Natural killer cell (primary cell): Measurements from ENCODE around the gene SLC29A1. TPM values are rescaled to one million over a fixed set of nuclear protein-coding genes. Genes with fewer than 3 reads are reported as not detected.

ENCODE experiments used
- ATAC-seq, 3 donors: fragments of 150-1000 bp in 2 of 3; fragments of 200-7000 bp in 1 of 3; cut with Tn5 transposase; 1 replicate in 1 of 3; 2 replicates in 2 of 3; pipeline ENCODE4 v1.10.0; 2021; ENCODE audit warnings: mild to moderate bottlenecking in 2 of 3, moderate library complexity in 2 of 3
- DNase-seq, 2 donors: peaks; one replicate each; pipeline versions ENCODE4 v3.0.0 to v3.0.0-alpha.2; 2013 to 2021; ENCODE audit warnings: mixed read lengths in 1 of 2
- H3K27ac ChIP-seq: one replicate; pipeline ENCODE4 v1.5.1; 2013; ENCODE audit warnings: mild to moderate bottlenecking, low read length
- H3K27me3 ChIP-seq: one replicate; pipeline ENCODE4 v1.6.1; 2013; ENCODE audit warnings: low read length; ENCODE audit not compliant: control insufficient read depth, insufficient read depth
- H3K36me3 ChIP-seq: one replicate; pipeline ENCODE4 v1.6.1; 2013; ENCODE audit warnings: low read length; ENCODE audit not compliant: control insufficient read depth, insufficient read depth
- H3K4me1 ChIP-seq: one replicate; pipeline ENCODE4 v1.6.1; 2013; ENCODE audit warnings: low read length; ENCODE audit not compliant: control insufficient read depth, insufficient read depth
- H3K4me3 ChIP-seq: one replicate; pipeline ENCODE4 v1.5.1; 2013; ENCODE audit warnings: low read length
- H3K9me3 ChIP-seq: one replicate; pipeline ENCODE4 v1.6.1; 2013; ENCODE audit warnings: low read length; ENCODE audit not compliant: control insufficient read depth, insufficient read depth
- H3K27ac Mint-ChIP-seq, 2 donors: one replicate each; pipeline ENCODE4 v1.8.0; 2022; ENCODE audit warnings: mild to moderate bottlenecking in 2 of 2, mixed read lengths in 2 of 2, moderate library complexity in 1 of 2
- H3K27me3 Mint-ChIP-seq, 2 donors: one replicate each; pipeline ENCODE4 v1.8.0; 2022; ENCODE audit warnings: low read depth in 2 of 2, mixed read lengths in 2 of 2
- H3K36me3 Mint-ChIP-seq: one replicate; pipeline ENCODE4 v1.8.0; 2022; ENCODE audit warnings: mixed read lengths
- H3K4me1 Mint-ChIP-seq, 2 donors: one replicate each; pipeline ENCODE4 v1.8.0; 2022; ENCODE audit warnings: mixed read lengths in 2 of 2
- H3K4me3 Mint-ChIP-seq: one replicate; pipeline ENCODE4 v1.8.0; 2022; ENCODE audit warnings: mild to moderate bottlenecking, moderate library complexity, mixed read lengths
- H3K9me3 Mint-ChIP-seq, 2 donors: one replicate each; pipeline ENCODE4 v1.8.0; 2022; ENCODE audit warnings: mixed read lengths in 2 of 2
- WGBS: methylation state at CpG from one replicate; pipeline ENCODE4 v1.1.7; 2013; ENCODE audit warnings: missing lambda C conversion rate; ENCODE audit not compliant: insufficient coverage; 5-methylcytosine and 5-hydroxymethylcytosine counted together
- intact Hi-C: fragments of 100-400 bp; cut with micrococcal nuclease; formaldehyde crosslinking; loops from one replicate; pipeline ENCODE4 v1.14.2; 2022
- total RNA-seq, 4 donors: library from RNA; stranded (reverse); fragments of 120-200 nt in 1 of 4; gene quantifications; one replicate each; pipeline versions ENCODE4 v1.2.3 to v1.2.4, GENCODE V29; 2013 to 2022
- TF ChIP-seq, protein P1 (sequence below): fragments of 200-600 bp; IDR thresholded peaks from one replicate; pipeline ENCODE4 v1.8.0; 2022; ENCODE audit warnings: antibody characterized with exemption

The SLC29A1 gene
- total RNA-seq, 3 donors from 2014 or later (not counting 1 experiment from before 2014, with no cell fraction given), result 2.2 to 5.5 (median 5.2) TPM

DNA sequence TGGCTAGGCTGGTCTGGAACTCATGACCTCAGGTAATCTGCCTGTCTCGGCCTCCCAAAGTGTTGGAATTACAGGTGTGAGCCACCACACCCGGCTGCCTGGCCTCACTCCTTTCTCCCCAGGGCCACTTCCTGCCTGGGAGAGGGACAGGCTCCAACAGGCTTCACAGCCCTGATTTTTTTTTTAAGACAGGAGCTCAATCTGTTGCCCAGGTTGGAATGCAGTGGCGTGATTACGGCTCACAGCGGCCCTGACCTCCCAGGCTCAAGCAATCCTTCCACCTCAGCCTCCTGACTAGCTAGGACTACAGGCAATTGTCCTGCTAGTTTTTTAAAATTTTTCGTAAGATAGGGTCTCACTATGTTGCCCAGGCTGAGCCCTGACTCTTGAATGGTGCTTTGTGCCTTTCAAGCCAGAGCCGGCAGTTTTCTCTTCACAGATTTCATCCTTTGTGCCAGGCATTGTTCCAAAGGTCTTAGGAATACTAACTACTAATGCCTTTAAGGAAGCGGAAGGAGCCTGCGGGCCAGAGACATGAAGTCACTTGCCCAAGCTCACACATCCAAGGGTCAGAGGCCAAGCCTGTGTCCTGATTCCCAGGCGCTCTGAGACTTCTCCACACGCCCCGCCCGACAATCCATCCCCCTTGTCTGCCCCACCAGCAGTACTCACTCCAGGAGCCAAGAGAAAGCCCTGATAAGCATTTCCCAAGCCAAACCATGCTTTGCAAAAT, 45.5 kb upstream of the SLC29A1 start:
- H3K27ac Mint-ChIP-seq, result peak overlapping the region; percentile 54 to 76
- no peak for ATAC-seq
- peak overlapping the region; percentile 64 for H3K4me3 Mint-ChIP-seq
- 92% methylated on average over 13 of the region's 13 CpGs for WGBS
- H3K36me3 Mint-ChIP-seq, result no peaks in the 10 kb centered on the region
- DNase-seq, result no peak
- TF ChIP-seq, protein P1, sequence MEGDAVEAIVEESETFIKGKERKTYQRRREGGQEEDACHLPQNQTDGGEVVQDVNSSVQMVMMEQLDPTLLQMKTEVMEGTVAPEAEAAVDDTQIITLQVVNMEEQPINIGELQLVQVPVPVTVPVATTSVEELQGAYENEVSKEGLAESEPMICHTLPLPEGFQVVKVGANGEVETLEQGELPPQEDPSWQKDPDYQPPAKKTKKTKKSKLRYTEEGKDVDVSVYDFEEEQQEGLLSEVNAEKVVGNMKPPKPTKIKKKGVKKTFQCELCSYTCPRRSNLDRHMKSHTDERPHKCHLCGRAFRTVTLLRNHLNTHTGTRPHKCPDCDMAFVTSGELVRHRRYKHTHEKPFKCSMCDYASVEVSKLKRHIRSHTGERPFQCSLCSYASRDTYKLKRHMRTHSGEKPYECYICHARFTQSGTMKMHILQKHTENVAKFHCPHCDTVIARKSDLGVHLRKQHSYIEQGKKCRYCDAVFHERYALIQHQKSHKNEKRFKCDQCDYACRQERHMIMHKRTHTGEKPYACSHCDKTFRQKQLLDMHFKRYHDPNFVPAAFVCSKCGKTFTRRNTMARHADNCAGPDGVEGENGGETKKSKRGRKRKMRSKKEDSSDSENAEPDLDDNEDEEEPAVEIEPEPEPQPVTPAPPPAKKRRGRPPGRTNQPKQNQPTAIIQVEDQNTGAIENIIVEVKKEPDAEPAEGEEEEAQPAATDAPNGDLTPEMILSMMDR, result no peak
- intact Hi-C loops, result no loop called here
- peaks cover 0 to under 1% of the 10 kb centered on the region in 2 donors for H3K27me3 Mint-ChIP-seq
- Histone ChIP-seq H3K36me3 (no peaks in the 10 kb centered on the region), H3K27ac (no peak overlapping the region), H3K4me1 (peaks cover 21% of the 10 kb centered on the region), H3K27me3 (no peaks in the 10 kb centered on the region), H3K9me3 (no peaks in the 10 kb centered on the region), H3K4me3 (no peak overlapping the region)
- peaks cover 7 to 20% of the 10 kb centered on the region in 2 donors for H3K4me1 Mint-ChIP-seq
- H3K9me3 Mint-ChIP-seq, result no peaks in the 10 kb centered on the region

DNA sequence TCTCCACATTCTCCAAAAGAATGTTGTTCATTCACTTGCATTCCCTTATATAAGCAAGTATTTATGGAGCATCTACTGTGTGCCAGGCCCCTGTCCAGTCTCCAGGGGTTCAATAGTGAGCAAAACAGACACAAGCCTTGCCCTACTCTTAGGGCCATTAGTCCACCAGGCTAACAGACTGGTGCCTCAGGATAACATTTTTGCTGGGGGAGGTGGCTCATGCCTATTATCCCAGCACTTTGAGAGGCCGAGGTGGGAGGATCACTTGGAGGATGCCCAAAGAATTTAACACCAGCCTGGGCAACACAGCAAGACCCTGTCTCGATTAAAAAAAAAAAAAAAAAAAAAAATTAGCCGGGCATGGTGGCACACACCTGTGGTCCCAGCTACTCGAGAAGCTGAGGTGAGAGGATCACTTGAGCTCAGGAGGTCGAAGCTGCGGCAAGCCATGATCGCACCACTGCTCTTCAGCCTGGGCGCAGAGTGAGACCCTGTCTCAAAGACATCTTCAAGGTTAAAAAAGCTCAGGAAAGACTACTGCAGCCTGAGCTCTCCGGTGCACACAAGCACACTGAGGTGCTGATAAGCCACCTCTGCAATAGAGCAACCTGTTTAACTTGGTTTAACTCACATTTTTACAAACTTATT, 44.8 kb upstream of the SLC29A1 start:
- Histone ChIP-seq H3K36me3 (no peaks in the 10 kb centered on the region), H3K27ac (no peak overlapping the region), H3K9me3 (no peaks in the 10 kb centered on the region), H3K4me3 (no peak overlapping the region), H3K27me3 (no peaks in the 10 kb centered on the region), H3K4me1 (peaks cover 18% of the 10 kb centered on the region)
- H3K4me3 Mint-ChIP-seq, result peak overlapping the region; percentile 64
- no peaks in the 10 kb centered on the region for H3K36me3 Mint-ChIP-seq
- intact Hi-C loops, result no loop called here
- DNase-seq, result no peak
- 90% methylated on average over 9 of the region's 9 CpGs for WGBS
- H3K4me1 Mint-ChIP-seq, result peaks cover 6 to 19% of the 10 kb centered on the region in 2 donors
- H3K27ac Mint-ChIP-seq, result peak overlapping the region; percentile 54 to 76
- H3K27me3 Mint-ChIP-seq, result no peaks in the 10 kb centered on the region
- TF ChIP-seq, protein P1, result no peak
- no peaks in the 10 kb centered on the region for H3K9me3 Mint-ChIP-seq
- no peak for ATAC-seq

DNA sequence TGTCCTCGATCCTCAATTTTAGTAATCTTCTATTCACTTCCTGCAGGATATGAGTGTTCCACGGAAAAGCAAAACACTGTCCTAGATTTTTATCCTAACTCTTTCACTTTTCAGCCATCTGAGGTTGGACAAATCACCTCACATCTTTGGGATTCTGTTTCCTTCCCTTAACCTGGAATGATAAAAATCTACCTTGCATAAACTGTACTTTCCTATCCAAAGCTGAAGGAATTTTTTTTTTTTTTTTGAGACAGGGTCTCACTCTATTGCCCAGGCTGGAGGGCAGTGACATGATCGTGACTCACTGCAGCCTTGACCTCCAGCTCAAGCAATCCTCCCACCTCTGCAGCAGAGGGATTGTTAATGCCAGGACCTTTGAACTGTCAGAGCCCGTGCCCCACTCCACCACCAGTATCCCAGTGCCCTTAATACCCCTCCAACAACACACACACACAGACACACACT, 44.3 kb upstream of the SLC29A1 start:
- H3K4me1 Mint-ChIP-seq, result peaks cover 6 to 19% of the 10 kb centered on the region in 2 donors
- Histone ChIP-seq H3K36me3 (no peaks in the 10 kb centered on the region), H3K27ac (no peak overlapping the region), H3K27me3 (no peaks in the 10 kb centered on the region), H3K9me3 (no peaks in the 10 kb centered on the region), H3K4me3 (no peak overlapping the region), H3K4me1 (peaks cover 18% of the 10 kb centered on the region)
- TF ChIP-seq, protein P1, result no peak
- no peaks in the 10 kb centered on the region for H3K36me3 Mint-ChIP-seq
- ATAC-seq (no peak), DNase-seq (no peak)
- H3K27ac Mint-ChIP-seq, result peak overlapping the region in 1 of 2 donors; percentile 57
- 83% methylated on average over 4 of the region's 4 CpGs for WGBS
- intact Hi-C loops, result no loop called here
- no peak overlapping the region for H3K4me3 Mint-ChIP-seq
- H3K27me3 Mint-ChIP-seq, result peaks cover 0 to 2% of the 10 kb centered on the region in 2 donors
- H3K9me3 Mint-ChIP-seq, result no peaks in the 10 kb centered on the region
